NT2/D1 (cell line): ENCODE data around the gene APOE.

Experiments
- DNase-seq: peaks from one replicate; pipeline ENCODE4 v3.0.0-alpha.2; 2011; ENCODE audit warnings: low read depth, low spot score
- H3K27me3 ChIP-seq: 2 replicates; pipeline ENCODE4 v1.6.0; 2011; ENCODE audit warnings: mild to moderate bottlenecking; ENCODE audit not compliant: insufficient read length, insufficient read depth
- H3K36me3 ChIP-seq: 2 replicates; pipeline ENCODE4 v1.6.1; 2011; ENCODE audit warnings: mild to moderate bottlenecking, low read length, mixed read lengths; ENCODE audit not compliant: insufficient read depth, insufficient read length
- H3K4me1 ChIP-seq: 2 replicates; pipeline ENCODE4 v1.5.1; 2011; ENCODE audit not compliant: insufficient read depth, insufficient read length
- H3K4me3 ChIP-seq: 2 replicates; pipeline ENCODE4 v1.5.1; 2011; ENCODE audit warnings: low read depth; ENCODE audit not compliant: insufficient read length
- H3K9ac ChIP-seq: 2 replicates; pipeline ENCODE4 v1.6.0; 2011; ENCODE audit warnings: low read depth; ENCODE audit not compliant: insufficient read length
- H3K9me3 ChIP-seq: 2 replicates; pipeline ENCODE4 v1.5.1; 2011; ENCODE audit warnings: mild to moderate bottlenecking, low read length; ENCODE audit not compliant: insufficient read depth
- SUZ12 ChIP-seq: IDR thresholded peaks from 2 replicates; pipeline ENCODE4 v1.6.1; 2011; ENCODE audit not compliant: insufficient read length, insufficient read depth; ENCODE audit errors: extremely low read depth
- YY1 ChIP-seq: IDR thresholded peaks from 2 replicates; pipeline ENCODE4 v1.6.1; 2011; ENCODE audit not compliant: insufficient read length, insufficient read depth
- ZNF274 ChIP-seq: IDR thresholded peaks from 2 replicates; pipeline ENCODE4 v1.6.1; 2011; ENCODE audit warnings: mild to moderate bottlenecking, low read depth, low read length

APOE gene

GRCh38 chr19:44942067-44942571 lies 36.5 kb downstream of the APOE start, which contains the start of gene APOC4:
TSS of gene APOC4 (plus strand) at chr19:44942237. CDS start at chr19:44942278, 41 bp downstream.
- Histone ChIP-seq H3K9me3 (no peaks in the 10 kb centered on the region), H3K4me1 (peaks cover 2% of the 10 kb centered on the region), H3K27me3 (no peaks in the 10 kb centered on the region), H3K36me3 (no peaks in the 10 kb centered on the region), H3K9ac (no peak within 1 kb of the TSS), H3K4me3 (no peak within 1 kb of the TSS)
- no peak for DNase-seq
- TF ChIP-seq YY1 (no peak), SUZ12 (no peak), ZNF274 (no peak)

GRCh38 chr19:44943801-44944249 lies 38.2 kb downstream of the APOE start:
- Histone ChIP-seq H3K36me3 (no peaks in the 10 kb centered on the region), H3K9ac (no peak overlapping the region), H3K27me3 (no peaks in the 10 kb centered on the region), H3K9me3 (no peaks in the 10 kb centered on the region), H3K4me1 (peaks cover 5% of the 10 kb centered on the region), H3K4me3 (no peak overlapping the region)
- no peak for DNase-seq
- TF ChIP-seq SUZ12 (no peak), ZNF274 (no peak), YY1 (no peak)

- TF ChIP-seq SUZ12 (no peak), ZNF274 (no peak), YY1 (no peak)
- Histone ChIP-seq H3K27me3 (no peaks in the 10 kb centered on the region), H3K4me3 (no peak overlapping the region), H3K4me1 (peaks cover 5% of the 10 kb centered on the region), H3K9ac (no peak overlapping the region), H3K9me3 (no peaks in the 10 kb centered on the region), H3K36me3 (no peaks in the 10 kb centered on the region)
- no peak for DNase-seq
Measured at GRCh38 chr19:44947041-44947581, 41.5 kb downstream of the APOE start.

DNA sequence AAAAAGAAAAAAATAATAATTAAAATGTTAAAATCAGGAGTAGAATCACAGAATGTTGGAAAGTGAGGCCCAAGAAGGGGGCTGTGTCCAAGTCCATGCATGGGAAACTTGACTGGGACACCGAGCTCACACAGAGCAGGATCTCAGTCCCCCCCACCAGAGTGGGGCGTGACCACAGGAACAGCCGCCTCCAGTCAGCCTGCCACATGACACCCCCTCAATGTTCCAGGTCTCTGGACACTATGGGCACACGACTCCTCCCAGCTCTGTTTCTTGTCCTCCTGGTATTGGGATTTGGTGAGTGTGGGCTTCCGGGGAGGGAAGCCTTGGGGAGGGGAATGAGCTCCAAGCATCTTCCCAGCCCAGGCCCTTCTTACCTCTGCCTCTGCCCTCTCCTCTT lies 42.6 kb downstream of the APOE start:
- no peak for TF ChIP-seq YY1
- TF ChIP-seq SUZ12: no peak
- TF ChIP-seq ZNF274: no peak
- Histone ChIP-seq H3K9ac (no peak overlapping the region), H3K4me3 (no peak overlapping the region), H3K9me3 (no peaks in the 10 kb centered on the region), H3K4me1 (peaks cover 3% of the 10 kb centered on the region), H3K27me3 (no peaks in the 10 kb centered on the region), H3K36me3 (no peaks in the 10 kb centered on the region)
- no peak for DNase-seq

DNA sequence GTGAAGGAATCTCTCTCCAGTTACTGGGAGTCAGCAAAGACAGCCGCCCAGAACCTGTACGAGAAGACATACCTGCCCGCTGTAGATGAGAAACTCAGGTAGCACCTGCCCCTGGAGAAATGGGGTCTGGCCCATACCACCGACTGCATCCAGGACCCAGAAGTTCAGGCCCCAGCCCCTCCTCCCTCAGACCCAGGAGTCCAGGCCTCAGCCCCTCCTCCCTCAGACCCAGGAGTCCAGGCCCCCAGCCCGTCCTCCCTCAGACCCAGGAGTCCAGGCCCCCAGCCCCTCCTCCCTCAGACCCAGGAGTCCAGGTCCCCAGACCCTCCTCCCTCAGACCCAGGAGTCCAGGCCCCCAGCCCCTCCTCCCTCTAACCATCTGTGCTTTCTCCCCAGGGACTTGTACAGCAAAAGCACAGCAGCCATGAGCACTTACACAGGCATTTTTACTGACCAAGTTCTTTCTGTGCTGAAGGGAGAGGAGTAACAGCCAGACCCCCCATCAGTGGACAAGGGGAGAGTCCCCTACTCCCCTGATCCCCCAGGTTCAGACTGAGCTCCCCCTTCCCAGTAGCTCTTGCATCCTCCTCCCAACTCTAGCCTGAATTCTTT lies 43.3 kb downstream of the APOE start:
- H3K36me3 ChIP-seq: no peaks in the 10 kb centered on the region
- H3K4me3 ChIP-seq: no peak overlapping the region
- H3K4me1 ChIP-seq: peaks cover 3% of the 10 kb centered on the region
- TF ChIP-seq YY1 (no peak), SUZ12 (no peak), ZNF274 (no peak)
- H3K27me3 ChIP-seq: no peaks in the 10 kb centered on the region
- no peak overlapping the region for H3K9ac ChIP-seq
- no peaks in the 10 kb centered on the region for H3K9me3 ChIP-seq
- no peak for DNase-seq

GRCh38 chr19:44949550-44949949 lies 44.0 kb downstream of the APOE start:
- DNase-seq: no peak
- H3K4me1 ChIP-seq: peaks cover 3% of the 10 kb centered on the region
- H3K4me3 ChIP-seq: no peak overlapping the region
- no peaks in the 10 kb centered on the region for H3K36me3 ChIP-seq
- TF ChIP-seq YY1: no peak
- TF ChIP-seq SUZ12: no peak
- TF ChIP-seq ZNF274: no peak
- H3K9me3 ChIP-seq: no peaks in the 10 kb centered on the region
- H3K27me3 ChIP-seq: no peaks in the 10 kb centered on the region
- no peak overlapping the region for H3K9ac ChIP-seq

DNA sequence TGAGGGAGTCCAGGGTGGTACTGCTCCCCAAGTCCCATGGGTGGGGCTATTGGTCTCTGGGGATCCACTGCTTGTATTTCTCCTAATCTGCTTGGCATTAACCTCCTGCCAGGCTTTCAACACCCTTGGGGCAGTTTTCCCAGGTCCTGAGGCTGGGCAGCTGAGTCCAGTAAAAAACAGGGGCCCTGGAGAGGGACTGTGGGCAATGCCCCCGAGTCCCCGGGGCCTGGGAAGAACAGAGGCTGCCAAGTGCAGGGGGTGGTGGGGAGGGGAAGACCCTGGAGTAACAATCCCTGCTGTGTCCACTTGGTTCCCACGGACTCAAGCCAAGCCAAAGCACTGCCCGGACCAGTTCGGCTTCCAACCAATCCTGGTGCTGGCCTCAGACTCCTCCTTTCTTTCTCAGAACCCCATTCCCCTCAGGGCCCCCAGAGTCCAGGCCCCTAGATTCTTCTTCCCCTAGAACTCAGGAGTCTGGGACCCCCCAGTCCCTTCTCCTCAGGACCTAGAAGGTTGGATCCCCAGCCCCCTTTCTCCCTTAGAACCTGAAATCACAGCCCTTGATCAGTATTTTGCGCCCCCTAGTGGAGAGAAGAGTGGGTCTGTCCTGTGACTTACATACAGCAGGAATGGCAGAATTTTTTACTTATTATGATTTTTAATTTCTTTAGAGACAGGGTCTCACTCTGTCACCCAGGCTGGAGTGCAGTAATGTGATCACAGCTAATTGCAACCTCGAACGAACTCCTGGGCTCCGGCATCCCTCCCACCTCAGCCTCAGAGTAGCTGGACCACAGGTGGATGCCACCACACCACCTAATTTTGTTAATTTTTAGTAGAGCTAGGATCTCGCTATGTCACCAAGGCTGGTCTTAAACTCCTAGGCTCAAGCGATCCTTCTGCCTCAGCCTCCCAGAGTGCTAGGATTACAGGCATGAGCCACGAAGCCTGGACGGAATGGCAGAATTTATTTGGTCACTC lies 45.9 kb downstream of the APOE start:
- no peak for TF ChIP-seq ZNF274
- no peak for TF ChIP-seq YY1
- TF ChIP-seq SUZ12: no peak
- Histone ChIP-seq H3K36me3 (no peaks in the 10 kb centered on the region), H3K9me3 (no peaks in the 10 kb centered on the region), H3K9ac (peak overlapping the region; percentile 32), H3K4me3 (no peak overlapping the region), H3K27me3 (no peaks in the 10 kb centered on the region), H3K4me1 (peaks cover 7% of the 10 kb centered on the region)
- peak; percentile 49 for DNase-seq
